Astrocyte of the spinal cord (primary cell): ENCODE results near the gene CACNA1C.

Experiments
- DNase-seq: peaks from one replicate; pipeline ENCODE4 v3.0.0; 2011; ENCODE audit warnings: low read depth, low spot score
- H3K4me3 ChIP-seq: 2 replicates; pipeline ENCODE4 v1.5.1; 2011; ENCODE audit warnings: low read depth, mild to moderate bottlenecking, low read length, moderate library complexity
- in situ Hi-C: cut with HindIII; loops from 2 replicates; pipeline ENCODE4 v1.10.0; 2017; ENCODE audit warnings: low sequenced_read_pairs
- TF ChIP-seq, protein P1 (sequence below): IDR thresholded peaks from 2 replicates; pipeline ENCODE4 v1.5.1; 2012; ENCODE audit warnings: low read depth, mild to moderate bottlenecking, low read length, inconsistent platforms

The CACNA1C gene

DNA sequence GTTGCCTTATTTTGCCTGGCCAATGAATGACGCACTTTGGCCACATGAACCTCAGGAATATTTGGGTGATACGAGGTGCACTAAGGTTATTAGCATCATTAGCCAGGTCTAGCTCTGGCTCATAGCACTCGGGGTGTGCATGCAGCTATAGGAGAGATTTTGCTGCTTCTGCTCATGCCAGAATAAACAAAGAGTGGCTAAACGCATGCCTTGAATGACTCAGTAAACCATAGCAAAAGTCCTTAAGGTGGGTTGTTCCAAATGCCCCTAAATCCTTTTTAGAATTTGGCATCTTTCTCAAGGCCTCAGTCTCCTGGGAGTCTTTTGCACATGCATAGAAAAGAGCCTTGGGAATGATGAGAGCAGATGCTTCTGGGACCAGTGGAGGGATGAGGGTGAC is 398.2 kb downstream of the CACNA1C start:
- no peak overlapping the region for H3K4me3 ChIP-seq
- DNase-seq, result peak; percentile 52
- in situ Hi-C loops, result no loop called here

GRCh38 chr12:2451497-2451896 is 398.7 kb downstream of the CACNA1C start:
- no peak for DNase-seq
- TF ChIP-seq, protein P1, sequence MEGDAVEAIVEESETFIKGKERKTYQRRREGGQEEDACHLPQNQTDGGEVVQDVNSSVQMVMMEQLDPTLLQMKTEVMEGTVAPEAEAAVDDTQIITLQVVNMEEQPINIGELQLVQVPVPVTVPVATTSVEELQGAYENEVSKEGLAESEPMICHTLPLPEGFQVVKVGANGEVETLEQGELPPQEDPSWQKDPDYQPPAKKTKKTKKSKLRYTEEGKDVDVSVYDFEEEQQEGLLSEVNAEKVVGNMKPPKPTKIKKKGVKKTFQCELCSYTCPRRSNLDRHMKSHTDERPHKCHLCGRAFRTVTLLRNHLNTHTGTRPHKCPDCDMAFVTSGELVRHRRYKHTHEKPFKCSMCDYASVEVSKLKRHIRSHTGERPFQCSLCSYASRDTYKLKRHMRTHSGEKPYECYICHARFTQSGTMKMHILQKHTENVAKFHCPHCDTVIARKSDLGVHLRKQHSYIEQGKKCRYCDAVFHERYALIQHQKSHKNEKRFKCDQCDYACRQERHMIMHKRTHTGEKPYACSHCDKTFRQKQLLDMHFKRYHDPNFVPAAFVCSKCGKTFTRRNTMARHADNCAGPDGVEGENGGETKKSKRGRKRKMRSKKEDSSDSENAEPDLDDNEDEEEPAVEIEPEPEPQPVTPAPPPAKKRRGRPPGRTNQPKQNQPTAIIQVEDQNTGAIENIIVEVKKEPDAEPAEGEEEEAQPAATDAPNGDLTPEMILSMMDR, result no peak
- in situ Hi-C loops, result no loop called here
- H3K4me3 ChIP-seq, result no peak overlapping the region

More for the DNA sequence above, 398.2 kb downstream of the CACNA1C start:
- TF ChIP-seq, protein P1, result no peak

- TF ChIP-seq, protein P1, result no peak
- in situ Hi-C loops, result no loop called here
- no peak for DNase-seq
- H3K4me3 ChIP-seq, result no peak overlapping the region
Observed at GRCh38 chr12:2453076-2453760, 400.4 kb downstream of the CACNA1C start.

- H3K4me3 ChIP-seq, result no peak overlapping the region
- no peak for DNase-seq
- in situ Hi-C loops, result no loop called here
- TF ChIP-seq, protein P1, result no peak
Observed at GRCh38 chr12:2453761-2454090, 400.9 kb downstream of the CACNA1C start.

DNA sequence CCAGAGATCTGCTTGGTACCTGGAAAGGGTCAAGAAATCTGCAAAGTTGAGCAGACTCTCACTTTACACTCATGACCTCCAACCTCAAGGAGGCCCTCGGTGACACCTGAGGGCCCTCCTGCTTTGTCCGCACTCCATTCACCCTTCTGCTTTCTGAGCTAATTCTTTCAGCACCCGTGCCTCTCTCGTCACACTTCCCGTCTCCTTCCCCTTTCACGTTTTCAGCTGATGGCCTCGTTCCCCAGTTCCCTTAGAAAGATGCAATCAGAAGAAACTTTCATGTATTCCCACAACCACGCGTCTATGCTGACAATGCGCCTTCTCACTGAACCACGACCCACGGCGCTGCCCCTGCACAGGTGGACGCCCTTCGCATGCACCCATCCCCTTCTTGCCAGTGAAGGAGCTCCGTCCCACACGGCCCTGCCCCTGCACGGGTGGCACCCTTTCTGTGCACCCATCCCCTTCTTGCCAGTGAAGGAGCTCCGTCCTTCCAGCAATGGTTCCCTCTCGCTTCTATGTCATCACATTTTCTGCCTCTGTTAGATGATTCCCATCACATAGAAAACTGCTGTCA is 401.9 kb downstream of the CACNA1C start:
- DNase-seq, result no peak
- no peak overlapping the region for H3K4me3 ChIP-seq
- in situ Hi-C loops, result no loop called here

GRCh38 chr12:2455410-2455809 is 402.6 kb downstream of the CACNA1C start:
- TF ChIP-seq, protein P1, result no peak
- no peak overlapping the region for H3K4me3 ChIP-seq
- no peak for DNase-seq
- in situ Hi-C loops, result no loop called here

More for the DNA sequence above, 401.9 kb downstream of the CACNA1C start:
- TF ChIP-seq, protein P1, result no peak
